ENCODE measurements around the gene CYP2C18.

DNA sequence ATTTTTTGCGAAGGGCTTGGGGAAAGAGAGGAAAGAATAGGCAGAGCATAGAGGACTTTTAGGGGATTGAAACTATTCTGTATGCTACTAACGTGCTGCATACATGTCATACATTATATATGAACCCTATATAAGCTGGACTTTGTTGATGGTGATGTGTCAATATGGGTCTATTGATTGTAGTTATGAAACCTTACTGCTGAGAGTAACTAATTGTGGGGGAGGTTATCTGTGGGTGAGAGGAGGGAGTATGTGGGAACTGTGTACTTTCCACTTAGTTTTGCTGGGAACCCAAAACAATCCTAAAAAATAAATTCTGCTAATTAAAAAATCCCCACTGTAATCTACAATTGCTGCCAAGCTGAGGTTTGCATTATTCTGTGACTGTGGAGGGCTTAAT is 63.6 kb downstream of the CYP2C18 start:
- TF ChIP-seq POLR2A (IDR thresholded peaks at IDR 0.05) (no peak), EP300 (IDR thresholded peaks at IDR 0.05; ENCODE audit: low read depth) (no peak)
- TF ChIP-seq, protein P1, sequence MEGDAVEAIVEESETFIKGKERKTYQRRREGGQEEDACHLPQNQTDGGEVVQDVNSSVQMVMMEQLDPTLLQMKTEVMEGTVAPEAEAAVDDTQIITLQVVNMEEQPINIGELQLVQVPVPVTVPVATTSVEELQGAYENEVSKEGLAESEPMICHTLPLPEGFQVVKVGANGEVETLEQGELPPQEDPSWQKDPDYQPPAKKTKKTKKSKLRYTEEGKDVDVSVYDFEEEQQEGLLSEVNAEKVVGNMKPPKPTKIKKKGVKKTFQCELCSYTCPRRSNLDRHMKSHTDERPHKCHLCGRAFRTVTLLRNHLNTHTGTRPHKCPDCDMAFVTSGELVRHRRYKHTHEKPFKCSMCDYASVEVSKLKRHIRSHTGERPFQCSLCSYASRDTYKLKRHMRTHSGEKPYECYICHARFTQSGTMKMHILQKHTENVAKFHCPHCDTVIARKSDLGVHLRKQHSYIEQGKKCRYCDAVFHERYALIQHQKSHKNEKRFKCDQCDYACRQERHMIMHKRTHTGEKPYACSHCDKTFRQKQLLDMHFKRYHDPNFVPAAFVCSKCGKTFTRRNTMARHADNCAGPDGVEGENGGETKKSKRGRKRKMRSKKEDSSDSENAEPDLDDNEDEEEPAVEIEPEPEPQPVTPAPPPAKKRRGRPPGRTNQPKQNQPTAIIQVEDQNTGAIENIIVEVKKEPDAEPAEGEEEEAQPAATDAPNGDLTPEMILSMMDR (IDR thresholded peaks at IDR 0.05): no peak
